T-helper 1 cell treated with Interleukin-12 subunit alpha and Interleukin-12 subunit beta and Interleukin-4 antibody, amounts not matched to agents 30 ng/mL and 1 ng/mL, for 36 hours (primary cell): Measurements from ENCODE around the gene RIMKLA. TPM values are rescaled to one million over a fixed set of nuclear protein-coding genes. Genes with fewer than 3 reads are reported as not detected.

Experiments
- intact Hi-C: fragments of 100-400 bp; cut with micrococcal nuclease; formaldehyde crosslinking; loops from one replicate; pipeline ENCODE4 v1.15.1; 2024
- total RNA-seq: library from RNA; stranded (reverse); gene quantifications from 2 replicates; pipeline ENCODE4 v1.2.3, GENCODE V29; 2022

Gene RIMKLA
- total RNA-seq: 2.2 and 2.5 TPM in 2 replicates

GRCh38 chr1:42380586-42381279, at the start of gene RIMKLA:
RIMKLA (plus strand) TSS chr1:42380792; CDS start chr1:42380935, 143 bp downstream.
- intact Hi-C loops: loop anchor here (2.0 to 5.0 kb wide), 3 partner anchors 46 to 203 kb away; partner anchors contain the start of genes CCDC30 and FOXJ3

GRCh38 chr1:42332877-42333276, 47.7 kb upstream of the RIMKLA start:
- intact Hi-C loops: loop anchor here (10.0 kb wide), 3 partner anchors 418 to 842 kb away; partner anchors contain the start of genes CFAP57, EBNA1BP2 and HIVEP3

- intact Hi-C loops: loop anchor here (1.0 to 10.0 kb wide), 7 partner anchors 47 to 841 kb away; partner anchors contain the start of genes C1orf50, CFAP57, EBNA1BP2 and HIVEP3
Measured at GRCh38 chr1:42333662-42334239, 46.8 kb upstream of the RIMKLA start.

GRCh38 chr1:42334240-42335049, 46.1 kb upstream of the RIMKLA start:
- intact Hi-C loops: loop anchor here (1.0 to 10.0 kb wide), 12 partner anchors 14 to 840 kb away; partner anchors contain the start of genes C1orf50, CCDC30, CFAP57 and EBNA1BP2

- intact Hi-C loops: loop anchor here (1.0 to 10.0 kb wide), 11 partner anchors 15 to 840 kb away; partner anchors contain the start of genes C1orf50, CCDC30, CFAP57 and EBNA1BP2
Measured at GRCh38 chr1:42335050-42335808, 45.4 kb upstream of the RIMKLA start, which contains the start of gene FOXJ3. FOXJ3 (minus strand) TSS chr1:42335235; CDS start chr1:42311093, 24,142 bp downstream.

- intact Hi-C loops: loop anchor here (1.0 to 10.0 kb wide), 11 partner anchors 16 to 839 kb away; partner anchors contain the start of genes C1orf50, CCDC30, CFAP57 and EBNA1BP2
Measured at GRCh38 chr1:42335809-42336518, 44.6 kb upstream of the RIMKLA start.

- intact Hi-C loops: loop anchor here (5.0 to 10.0 kb wide), 4 partner anchors 422 to 838 kb away; partner anchors contain the start of genes CFAP57, EBNA1BP2 and HIVEP3
Measured at GRCh38 chr1:42336978-42337377, 43.6 kb upstream of the RIMKLA start.

- intact Hi-C loops: no loop called here
Measured at GRCh38 chr1:42340093-42340492, 40.5 kb upstream of the RIMKLA start.

GRCh38 chr1:42340901-42341300, 39.7 kb upstream of the RIMKLA start:
- intact Hi-C loops: no loop called here

- intact Hi-C loops: no loop called here
Measured at GRCh38 chr1:42343049-42343448, 37.5 kb upstream of the RIMKLA start.

GRCh38 chr1:42348498-42348897, 32.1 kb upstream of the RIMKLA start:
- intact Hi-C loops: no loop called here

GRCh38 chr1:42350086-42350485, 30.5 kb upstream of the RIMKLA start:
- intact Hi-C loops: no loop called here

- intact Hi-C loops: no loop called here
Measured at GRCh38 chr1:42358791-42359190, 21.8 kb upstream of the RIMKLA start.

- intact Hi-C loops: no loop called here
Measured at GRCh38 chr1:42359466-42359865, 21.1 kb upstream of the RIMKLA start.

GRCh38 chr1:42364089-42364488, 16.5 kb upstream of the RIMKLA start:
- intact Hi-C loops: no loop called here

- intact Hi-C loops: no loop called here
Measured at GRCh38 chr1:42364542-42364941, 16.1 kb upstream of the RIMKLA start.

GRCh38 chr1:42365118-42365517, 15.5 kb upstream of the RIMKLA start:
- intact Hi-C loops: no loop called here

- intact Hi-C loops: no loop called here
Measured at GRCh38 chr1:42368096-42368795, 12.3 kb upstream of the RIMKLA start.

GRCh38 chr1:42369471-42369870, 11.1 kb upstream of the RIMKLA start:
- intact Hi-C loops: no loop called here
